OCI-LY3 (cell line): Measurements from ENCODE around the gene DCUN1D4.

Source experiments
- H2AFZ ChIP-seq: fragments of 200-600, 300-600 bp; shearing (Covaris generic); 2 replicates; pipeline ENCODE4 v1.6.0; 2014; ENCODE audit warnings: antibody characterized with exemption, low read depth, low read length
- H3K27ac ChIP-seq: fragments of 200-600, 300-600 bp; sonication (generic); 2 replicates; pipeline ENCODE4 v1.5.1; 2014; ENCODE audit warnings: mild to moderate bottlenecking, low read length, moderate library complexity, mixed read lengths
- H3K27me3 ChIP-seq: fragments of 200-600, 300-600 bp; sonication (generic); 2 replicates; pipeline ENCODE4 v1.6.1; 2014; ENCODE audit warnings: low read depth, low read length, mixed read lengths
- H3K36me3 ChIP-seq: fragments of 200-600, 300-600 bp; sonication (generic); replicated peaks from 2 replicates; pipeline ENCODE3; 2014; ENCODE audit warnings: low read depth, low read length, mixed read lengths
- H3K4me1 ChIP-seq: fragments of 300-600, 200-600 bp; sonication (generic); 2 replicates; pipeline ENCODE4 v1.6.1; 2014; ENCODE audit warnings: low read length, mixed read lengths
- H3K4me2 ChIP-seq: fragments of 200-600, 300-600 bp; sonication (generic); 2 replicates; pipeline ENCODE4 v1.6.1; 2014; ENCODE audit warnings: low read length, mixed read lengths
- H3K4me3 ChIP-seq: fragments of 300-600, 200-600 bp; sonication (generic); 2 replicates; pipeline ENCODE4 v1.5.1; 2014; ENCODE audit warnings: antibody characterized with exemption, mild to moderate bottlenecking, low read length, moderate library complexity
- H3K79me2 ChIP-seq: fragments of 300-600, 200-600 bp; shearing (Covaris generic); 2 replicates; pipeline ENCODE4 v1.6.1; 2014; ENCODE audit warnings: mild to moderate bottlenecking, low read length, mixed read lengths
- H3K9ac ChIP-seq: fragments of 300-600, 200-600 bp; shearing (Covaris generic); 2 replicates; pipeline ENCODE4 v1.6.0; 2014; ENCODE audit warnings: mild to moderate bottlenecking, low read length, moderate library complexity
- H3K9me3 ChIP-seq: fragments of 200-600, 300-600 bp; shearing (Covaris generic); 2 replicates; pipeline ENCODE4 v1.6.1; 2014; ENCODE audit warnings: low read length, mixed read lengths; ENCODE audit not compliant: insufficient read depth
- H4K20me1 ChIP-seq: fragments of 200-600, 300-600 bp; sonication (generic); 2 replicates; pipeline ENCODE4 v1.6.1; 2016; ENCODE audit warnings: low read length, mixed read lengths; ENCODE audit not compliant: insufficient read depth
- EZH2phosphoT487 ChIP-seq: fragments of 200-600 bp; shearing (Covaris generic); IDR thresholded peaks from 2 replicates; pipeline ENCODE4 v1.6.1; 2018; ENCODE audit warnings: antibody characterized with exemption, mixed run types, low read depth
- TF ChIP-seq, protein P1 (sequence below): fragments of 200-600, 300-600 bp; sonication (generic); IDR thresholded peaks from 2 replicates; pipeline ENCODE4 v1.5.1; 2014; ENCODE audit warnings: antibody characterized with exemption, low read length, low read depth

Gene DCUN1D4

DNA sequence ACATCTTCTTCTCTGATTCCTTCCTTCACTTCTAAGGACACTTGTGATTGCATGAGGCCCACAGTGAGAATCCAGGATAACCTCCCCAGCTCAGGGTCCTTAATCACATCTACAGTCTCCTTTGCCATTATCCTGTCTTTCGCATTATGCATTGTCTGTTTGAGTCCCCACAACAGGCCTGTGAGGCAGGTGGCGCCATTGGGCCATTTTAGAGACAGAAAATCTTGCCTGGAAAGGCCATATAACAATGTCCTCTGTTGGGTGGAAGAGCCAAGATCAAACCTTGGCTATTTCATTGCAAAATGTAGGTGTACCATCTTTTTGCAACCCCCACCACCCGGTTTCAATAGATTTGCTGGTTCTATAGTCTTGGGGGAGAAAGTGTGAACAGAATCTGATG is 11.8 kb upstream of the DCUN1D4 start:
- H2AFZ ChIP-seq: no peak overlapping the region
- H3K36me3 ChIP-seq: no peaks in the 10 kb centered on the region
- no peak overlapping the region for H3K27ac ChIP-seq
- H3K4me2 ChIP-seq: no peak overlapping the region
- H3K27me3 ChIP-seq: no peaks in the 10 kb centered on the region
- H3K4me1 ChIP-seq: no peaks in the 10 kb centered on the region
- no peak for TF ChIP-seq EZH2phosphoT487
- TF ChIP-seq, protein P1, sequence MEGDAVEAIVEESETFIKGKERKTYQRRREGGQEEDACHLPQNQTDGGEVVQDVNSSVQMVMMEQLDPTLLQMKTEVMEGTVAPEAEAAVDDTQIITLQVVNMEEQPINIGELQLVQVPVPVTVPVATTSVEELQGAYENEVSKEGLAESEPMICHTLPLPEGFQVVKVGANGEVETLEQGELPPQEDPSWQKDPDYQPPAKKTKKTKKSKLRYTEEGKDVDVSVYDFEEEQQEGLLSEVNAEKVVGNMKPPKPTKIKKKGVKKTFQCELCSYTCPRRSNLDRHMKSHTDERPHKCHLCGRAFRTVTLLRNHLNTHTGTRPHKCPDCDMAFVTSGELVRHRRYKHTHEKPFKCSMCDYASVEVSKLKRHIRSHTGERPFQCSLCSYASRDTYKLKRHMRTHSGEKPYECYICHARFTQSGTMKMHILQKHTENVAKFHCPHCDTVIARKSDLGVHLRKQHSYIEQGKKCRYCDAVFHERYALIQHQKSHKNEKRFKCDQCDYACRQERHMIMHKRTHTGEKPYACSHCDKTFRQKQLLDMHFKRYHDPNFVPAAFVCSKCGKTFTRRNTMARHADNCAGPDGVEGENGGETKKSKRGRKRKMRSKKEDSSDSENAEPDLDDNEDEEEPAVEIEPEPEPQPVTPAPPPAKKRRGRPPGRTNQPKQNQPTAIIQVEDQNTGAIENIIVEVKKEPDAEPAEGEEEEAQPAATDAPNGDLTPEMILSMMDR: peak; percentile 83
- H3K9ac ChIP-seq: no peak overlapping the region
- H4K20me1 ChIP-seq: no peaks in the 10 kb centered on the region
- H3K79me2 ChIP-seq: no peaks in the 10 kb centered on the region
- no peaks in the 10 kb centered on the region for H3K9me3 ChIP-seq
- no peak overlapping the region for H3K4me3 ChIP-seq

DNA sequence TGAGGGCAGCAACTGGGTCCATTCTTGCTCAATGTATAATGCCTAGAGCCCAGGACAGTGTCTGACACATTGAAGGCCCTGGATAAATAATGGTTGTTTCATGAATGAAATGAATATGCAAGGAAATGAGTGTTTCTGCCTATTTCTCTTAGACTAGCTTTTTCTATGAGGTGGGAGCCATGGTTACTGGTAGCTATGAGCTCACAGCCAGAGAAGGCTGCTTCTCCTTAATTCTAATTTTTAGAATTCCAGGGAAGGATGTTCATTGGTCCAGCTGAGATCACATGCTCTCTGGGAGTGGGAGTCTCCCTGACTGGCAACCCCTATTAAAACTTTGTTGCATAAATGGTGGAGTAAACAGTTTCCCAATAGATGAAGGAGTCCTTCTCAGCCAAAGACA is 9.7 kb upstream of the DCUN1D4 start:
- H3K79me2 ChIP-seq: no peaks in the 10 kb centered on the region
- H4K20me1 ChIP-seq: no peaks in the 10 kb centered on the region
- no peak overlapping the region for H2AFZ ChIP-seq
- TF ChIP-seq, protein P1: no peak
- TF ChIP-seq EZH2phosphoT487: no peak
- H3K36me3 ChIP-seq: no peaks in the 10 kb centered on the region
- no peaks in the 10 kb centered on the region for H3K9me3 ChIP-seq
- H3K9ac ChIP-seq: no peak overlapping the region
- no peak overlapping the region for H3K27ac ChIP-seq
- H3K27me3 ChIP-seq: no peaks in the 10 kb centered on the region
- H3K4me2 ChIP-seq: no peak overlapping the region
- no peaks in the 10 kb centered on the region for H3K4me1 ChIP-seq
- H3K4me3 ChIP-seq: no peak overlapping the region

DNA sequence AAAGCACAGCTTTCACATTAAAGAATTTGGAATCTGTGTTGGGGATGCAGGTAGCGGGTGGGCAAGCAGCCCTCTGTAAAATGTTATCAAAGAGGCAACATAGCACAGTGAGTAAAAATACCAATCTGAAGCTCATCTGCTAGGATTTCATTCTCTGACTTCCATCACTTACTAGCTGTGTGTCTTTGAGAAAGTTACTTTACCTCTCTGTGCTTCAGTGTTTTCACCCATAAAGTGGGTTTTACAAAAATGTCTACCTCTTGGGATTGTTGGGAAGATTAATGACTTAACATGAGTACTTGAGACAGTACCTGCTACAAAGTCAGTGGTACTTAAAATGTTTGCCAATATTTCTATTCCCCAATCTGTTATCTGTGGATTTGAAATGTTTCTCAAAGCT is 7.9 kb upstream of the DCUN1D4 start:
- no peak overlapping the region for H2AFZ ChIP-seq
- H3K4me1 ChIP-seq: no peaks in the 10 kb centered on the region
- H3K4me3 ChIP-seq: no peak overlapping the region
- no peak overlapping the region for H3K4me2 ChIP-seq
- no peaks in the 10 kb centered on the region for H3K9me3 ChIP-seq
- no peaks in the 10 kb centered on the region for H4K20me1 ChIP-seq
- no peaks in the 10 kb centered on the region for H3K36me3 ChIP-seq
- H3K79me2 ChIP-seq: no peaks in the 10 kb centered on the region
- no peak overlapping the region for H3K27ac ChIP-seq
- no peaks in the 10 kb centered on the region for H3K27me3 ChIP-seq
- TF ChIP-seq, protein P1: no peak
- no peak for TF ChIP-seq EZH2phosphoT487
- H3K9ac ChIP-seq: no peak overlapping the region

DNA sequence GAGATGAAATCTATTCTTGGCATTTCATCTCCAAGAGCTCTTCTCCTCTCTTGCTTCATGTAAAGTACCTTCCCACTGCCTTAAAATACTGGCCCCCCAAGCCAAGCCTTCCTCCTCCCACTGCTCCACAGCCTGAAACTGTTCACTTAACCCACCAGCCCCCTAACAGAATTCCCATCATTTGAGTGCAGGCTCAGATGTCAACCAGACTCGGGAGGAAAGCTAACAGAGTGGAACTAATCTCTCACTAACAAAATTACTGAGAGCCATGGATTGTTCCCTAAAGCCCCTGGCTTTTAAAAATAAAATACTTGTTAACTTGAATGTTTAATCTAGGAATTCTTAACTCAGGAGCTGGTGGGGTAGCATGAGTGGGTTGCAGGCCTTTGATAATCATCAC is 7.1 kb upstream of the DCUN1D4 start:
- no peaks in the 10 kb centered on the region for H3K27me3 ChIP-seq
- no peak overlapping the region for H2AFZ ChIP-seq

More for the DNA sequence above, 7.1 kb upstream of the DCUN1D4 start:
- Histone ChIP-seq H3K9ac (no peak overlapping the region), H3K4me2 (no peak overlapping the region), H3K27ac (no peak overlapping the region), H3K4me3 (no peak overlapping the region), H3K4me1 (no peaks in the 10 kb centered on the region), H3K79me2 (no peaks in the 10 kb centered on the region), H4K20me1 (no peaks in the 10 kb centered on the region), H3K36me3 (no peaks in the 10 kb centered on the region), H3K9me3 (no peaks in the 10 kb centered on the region)
- TF ChIP-seq EZH2phosphoT487: no peak
- TF ChIP-seq, protein P1: no peak
